Measurements from ENCODE around the gene SYT10. TPM values are rescaled to one million over a fixed set of nuclear protein-coding genes. Genes with fewer than 3 reads are reported as not detected.

The SYT10 gene, protein sequence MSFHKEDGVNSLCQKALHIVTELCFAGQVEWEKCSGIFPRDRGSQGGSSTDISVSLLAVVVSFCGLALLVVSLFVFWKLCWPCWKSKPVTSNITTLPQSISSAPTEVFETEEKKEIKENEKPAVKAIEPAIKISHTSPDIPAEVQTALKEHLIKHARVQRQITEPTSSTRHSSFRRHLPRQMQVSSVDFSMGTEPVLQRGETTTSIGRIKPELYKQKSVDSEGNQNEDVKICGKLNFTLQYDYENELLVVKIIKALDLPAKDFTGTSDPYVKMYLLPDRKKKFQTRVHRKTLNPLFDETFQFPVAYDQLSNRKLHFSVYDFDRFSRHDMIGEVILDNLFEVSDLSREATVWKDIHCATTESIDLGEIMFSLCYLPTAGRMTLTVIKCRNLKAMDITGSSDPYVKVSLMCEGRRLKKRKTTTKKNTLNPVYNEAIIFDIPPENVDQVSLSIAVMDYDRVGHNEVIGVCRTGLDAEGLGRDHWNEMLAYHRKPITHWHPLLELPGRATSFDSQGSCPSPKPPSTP
- total RNA-seq (2021) = 0.70 and 0.72 TPM in 2 replicates
- long read RNA-seq = 0 reads

DNA sequence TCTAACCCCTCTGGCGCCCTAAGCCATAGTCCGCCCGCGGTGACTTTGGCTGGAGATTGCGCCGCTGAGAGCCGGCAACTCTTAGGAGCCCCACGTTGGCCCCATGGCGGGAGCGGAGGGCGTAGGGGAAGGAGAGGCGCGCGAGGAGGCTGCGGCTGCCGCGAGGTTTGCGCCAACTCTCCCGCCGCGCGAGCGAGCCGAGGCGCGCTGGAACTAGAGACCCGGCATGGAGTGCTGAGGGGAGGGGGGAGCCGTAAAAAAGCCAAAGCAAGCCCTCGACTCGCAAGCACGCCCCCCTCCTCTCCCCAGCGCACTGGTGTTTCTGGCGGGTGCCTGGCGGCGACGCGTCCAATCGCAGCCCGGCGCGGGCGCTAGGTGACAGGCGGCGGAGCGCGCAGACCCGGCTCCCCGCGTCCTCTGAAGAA lies at the start of gene SYT10:
TSS of gene SYT10 (minus strand) at position 233 of the 425 bp plus-strand sequence. CDS start 297 bp downstream, outside the sequence.
- no peak within 1 kb of the TSS for H3K23ac ChIP-seq (ENCODE audit: insufficient read length, low read depth, low read length)
- no peak within 1 kb of the TSS for H2BK20ac ChIP-seq (ENCODE audit: low read depth, low read length, poor library complexity, severe bottlenecking)
- no peak within 1 kb of the TSS for H2BK120ac ChIP-seq (ENCODE audit: low read depth, low read length, poor library complexity, severe bottlenecking)
- H3K79me1 ChIP-seq (ENCODE audit: insufficient read depth, low read depth, low read length, poor library complexity, severe bottlenecking) = no peaks in the 10 kb centered on the region
- peaks cover 14% of the 10 kb centered on the region for H3K23me2 ChIP-seq (ENCODE audit: insufficient read length, low read depth, low read length, poor library complexity, severe bottlenecking)
- no peak within 1 kb of the TSS for H2BK5ac ChIP-seq (ENCODE audit: insufficient read length, low read length)
- H3K4me1 Mint-ChIP-seq = peaks cover 6 to 12% of the 10 kb centered on the region in 2 experiments
- no peak within 1 kb of the TSS for H3K4ac ChIP-seq (ENCODE audit: low read depth, low read length)
- no CpG with 5 or more reads among the region's 49 CpGs for WGBS (ENCODE audit: extremely low coverage, insufficient read length, low lambda C conversion rate)
- no peak within 1 kb of the TSS for H2BK15ac ChIP-seq (ENCODE audit: low read depth, low read length)
- peaks cover 64% of the 10 kb centered on the region for H3K27me3 Mint-ChIP-seq (ENCODE audit: low read depth)
- no peaks in the 10 kb centered on the region; a peak in 1 of 5 replicates for H3K9me3 Mint-ChIP-seq
- H2AK5ac ChIP-seq (ENCODE audit: insufficient read length, low read length) = no peak within 1 kb of the TSS
- no peak within 1 kb of the TSS for H3K56ac ChIP-seq (ENCODE audit: insufficient read length, low read depth, low read length)
- H2BK12ac ChIP-seq (ENCODE audit: insufficient read length, low read depth, low read length) = no peak within 1 kb of the TSS
- no peaks in the 10 kb centered on the region for H3K4me1 ChIP-seq (ENCODE audit: insufficient read depth, low read length)
- H4K91ac ChIP-seq (ENCODE audit: insufficient read length, low read depth, low read length) = no peak within 1 kb of the TSS
- no peaks in the 10 kb centered on the region for H4K20me1 ChIP-seq (ENCODE audit: control insufficient read depth, insufficient read depth, insufficient read length)
- no peak within 1 kb of the TSS for H2AFZ ChIP-seq (ENCODE audit: low read length)
- H3K9ac ChIP-seq (ENCODE audit: extremely low read depth, insufficient read length, low read length) = no peak within 1 kb of the TSS
- H3K27me3 ChIP-seq (ENCODE audit: insufficient read depth, low read length) = peaks cover 19% of the 10 kb centered on the region; the same call in 1 of the 2 replicates
- no peak within 1 kb of the TSS for H3K27ac ChIP-seq (ENCODE audit: insufficient read length, low read depth, low read length)
- no peaks in the 10 kb centered on the region for H3K9me3 ChIP-seq (ENCODE audit: control insufficient read depth, low read depth, low read length)
- H3K14ac ChIP-seq (ENCODE audit: insufficient read depth, low read length) = peak within 1 kb of the TSS; percentile 78
- H3K4me3 Mint-ChIP-seq = peak within 1 kb of the TSS; percentile 80 to 93
- H3K18ac ChIP-seq (ENCODE audit: insufficient read length, low read depth, low read length) = peak within 1 kb of the TSS; percentile 54
- no peak within 1 kb of the TSS for H4K5ac ChIP-seq (ENCODE audit: insufficient read length, low read depth, low read length)
- DNase-seq = peak; percentile 87
- no peak for TF ChIP-seq CTCF (conservative IDR thresholded peaks at IDR 0.05)
- H3K79me2 ChIP-seq (ENCODE audit: insufficient read depth, low read length) = no peaks in the 10 kb centered on the region
- H3K36me3 Mint-ChIP-seq (ENCODE audit: insufficient read depth in 1 of 3, low read depth in 3 of 3) = peaks cover 0 to 1% (median 0%) of the 10 kb centered on the region in 3 experiments; a peak in 2 of 7 replicates
- no peak within 1 kb of the TSS for H3T11ph ChIP-seq (ENCODE audit: low read length)
- H4K8ac ChIP-seq (replicated peaks; ENCODE audit: insufficient read length, low read depth, low read length) = no peak within 1 kb of the TSS
- H3K4me2 ChIP-seq (ENCODE audit: insufficient read depth, insufficient read length, low read length) = peak within 1 kb of the TSS; percentile 58
- peak within 1 kb of the TSS in 1 of 3 experiments; percentile 90; a peak in 2 of 7 replicates for H3K27ac Mint-ChIP-seq
